HEK293T (cell line): ENCODE measurements around the gene CES2.
"Not testable (repeated sequence)": the region's sequence is repeated elsewhere in the genome, so short reads cannot be mapped to it uniquely, and the experiment has no call there.

Experiments used
- CTCF ChIA-PET: fragments of 350-600 bp; formaldehyde crosslinking; extraction: SDS; loops from one replicate; lab custom pipeline; 2021; ENCODE audit warnings: antibody characterized with exemption, inconsistent platforms; lab: Yijun Ruan, JAX
- POLR2A ChIA-PET: fragments of 350-600 bp; formaldehyde crosslinking; extraction: SDS; loops from one replicate; lab custom pipeline; 2020; ENCODE audit warnings: antibody characterized with exemption, inconsistent platforms; lab: Yijun Ruan, JAX
- DNase-seq: peaks from one replicate; pipeline ENCODE4 v3.0.0; 2012; ENCODE audit warnings: mixed read lengths; ENCODE audit errors: extremely low spot score
- ARNT ChIP-seq: fragments of 450-650 bp; IDR thresholded peaks from 2 replicates; pipeline ENCODE4 v1.6.1; 2017; ENCODE audit warnings: mild to moderate bottlenecking
- BHLHE40 ChIP-seq: fragments of 450-650 bp; IDR thresholded peaks from 2 replicates; pipeline ENCODE4 v1.6.1; 2016; ENCODE audit warnings: mild to moderate bottlenecking, moderate library complexity, borderline replicate concordance
- CTBP1 ChIP-seq: fragments of 450-650 bp; IDR thresholded peaks from 2 replicates; pipeline ENCODE4 v1.6.1; 2016; ENCODE audit warnings: borderline replicate concordance
- ELF4 ChIP-seq: fragments of 450-650 bp; IDR thresholded peaks from 2 replicates; pipeline ENCODE4 v1.6.1; 2017; ENCODE audit warnings: antibody characterized with exemption
- FOXA1 ChIP-seq: fragments of 450-650 bp; IDR thresholded peaks from 2 replicates; pipeline ENCODE4 v1.6.1; 2016; ENCODE audit warnings: mild to moderate bottlenecking
- FOXK2 ChIP-seq: fragments of 450-650 bp; IDR thresholded peaks from 2 replicates; pipeline ENCODE4 v1.6.1; 2016; ENCODE audit warnings: mild to moderate bottlenecking
- FOXM1 ChIP-seq: fragments of 450-650 bp; IDR thresholded peaks from 2 replicates; pipeline ENCODE4 v1.6.1; 2017; ENCODE audit warnings: mild to moderate bottlenecking, borderline replicate concordance
- HDGF ChIP-seq: fragments of 450-650 bp; IDR thresholded peaks from 2 replicates; pipeline ENCODE4 v1.6.1; 2017; ENCODE audit warnings: antibody characterized with exemption, borderline replicate concordance
- L3MBTL2 ChIP-seq: fragments of 450-650 bp; conservative IDR thresholded peaks from 2 replicates; pipeline ENCODE4 v1.6.1; 2016; ENCODE audit warnings: mild to moderate bottlenecking
- LEF1 ChIP-seq: fragments of 450-650 bp; IDR thresholded peaks from 2 replicates; pipeline ENCODE4 v1.6.1; 2017; ENCODE audit warnings: mild to moderate bottlenecking, borderline replicate concordance
- NFRKB ChIP-seq: fragments of 450-650 bp; IDR thresholded peaks from 2 replicates; pipeline ENCODE4 v1.6.1; 2016; ENCODE audit warnings: mild to moderate bottlenecking, moderate library complexity
- PKNOX1 ChIP-seq: fragments of 450-650 bp; IDR thresholded peaks from 2 replicates; pipeline ENCODE4 v1.6.1; 2016
- SP1 ChIP-seq: fragments of 450-650 bp; IDR thresholded peaks from 2 replicates; pipeline ENCODE4 v1.6.1; 2017
- SUZ12 ChIP-seq: fragments of 450-650 bp; IDR thresholded peaks from 2 replicates; pipeline ENCODE4 v1.6.1; 2016; ENCODE audit warnings: mild to moderate bottlenecking
- TARDBP ChIP-seq: fragments of 450-650 bp; IDR thresholded peaks from 2 replicates; pipeline ENCODE4 v1.6.1; 2016
- ZNF384 ChIP-seq: fragments of 450-650 bp; IDR thresholded peaks from 2 replicates; pipeline ENCODE4 v1.6.1; 2016

Gene CES2

GRCh38 chr16:66939366-66939765 lies 4.0 kb downstream of the CES2 start:
- POLR2A ChIA-PET, result no interaction called here
- CTCF ChIA-PET, result no interaction called here
- no peak for TF ChIP-seq L3MBTL2
- no peak for TF ChIP-seq SUZ12
- TF ChIP-seq ELF4, result no peak
- TF ChIP-seq CTBP1, result no peak
- no peak for TF ChIP-seq BHLHE40
- TF ChIP-seq SP1, result no peak
- TF ChIP-seq FOXA1, result no peak
- TF ChIP-seq FOXM1, result no peak
- TF ChIP-seq TARDBP, result no peak
- no peak for TF ChIP-seq HDGF
- TF ChIP-seq ARNT, result no peak
- TF ChIP-seq ZNF384, result no peak
- no peak for DNase-seq

DNA sequence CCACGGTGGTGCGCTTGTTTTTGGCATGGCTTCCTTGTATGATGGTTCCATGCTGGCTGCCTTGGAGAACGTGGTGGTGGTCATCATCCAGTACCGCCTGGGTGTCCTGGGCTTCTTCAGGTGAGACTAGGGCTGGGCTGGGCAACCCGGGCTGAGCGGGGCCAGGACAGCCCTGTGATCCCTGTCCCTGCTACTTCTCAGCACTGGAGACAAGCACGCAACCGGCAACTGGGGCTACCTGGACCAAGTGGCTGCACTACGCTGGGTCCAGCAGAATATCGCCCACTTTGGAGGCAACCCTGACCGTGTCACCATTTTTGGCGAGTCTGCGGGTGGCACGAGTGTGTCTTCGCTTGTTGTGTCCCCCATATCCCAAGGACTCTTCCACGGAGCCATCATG lies 4.9 kb downstream of the CES2 start:
- TF ChIP-seq L3MBTL2 (no peak), ELF4 (no peak), BHLHE40 (no peak), FOXA1 (no peak), SUZ12 (no peak), SP1 (no peak), FOXM1 (no peak), NFRKB (no peak), FOXK2 (no peak), PKNOX1 (no peak)
- POLR2A ChIA-PET, result no interaction called here
- CTCF ChIA-PET, result no interaction called here
- no peak for DNase-seq

DNA sequence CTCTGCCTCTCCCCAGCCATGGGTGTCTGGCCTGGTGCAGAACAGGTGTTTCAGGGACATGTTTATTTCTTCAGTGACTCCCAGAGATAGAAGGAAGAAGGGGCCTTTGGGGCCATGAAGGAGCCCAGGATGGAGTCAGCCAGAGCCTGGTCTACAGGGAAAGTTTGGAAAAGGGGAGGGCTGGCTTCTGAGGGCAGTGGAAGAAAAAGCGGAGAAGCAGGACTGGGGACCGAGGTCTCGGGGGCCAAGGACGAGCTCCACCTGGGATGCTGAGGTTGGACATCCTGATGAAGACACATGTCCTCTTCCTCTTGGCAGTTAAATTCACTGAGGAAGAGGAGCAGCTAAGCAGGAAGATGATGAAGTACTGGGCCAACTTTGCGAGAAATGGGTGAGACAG lies 7.7 kb downstream of the CES2 start:
- CTCF ChIA-PET, result interaction anchor here (1.5 kb wide), 1 partner anchor 18 kb away, joined by 4 read pairs; the partner anchor contains the start of gene CES3
- POLR2A ChIA-PET, result no interaction called here
- DNase-seq, result no peak
- TF ChIP-seq BHLHE40 (no peak), SP1 (no peak), HDGF (no peak), ARNT (no peak), ELF4 (no peak), LEF1 (no peak), FOXK2 (no peak), L3MBTL2 (no peak), FOXA1 (no peak), FOXM1 (no peak), SUZ12 (no peak), NFRKB (no peak), ZNF384 (no peak), TARDBP (no peak), PKNOX1 (no peak), CTBP1 (no peak)

DNA sequence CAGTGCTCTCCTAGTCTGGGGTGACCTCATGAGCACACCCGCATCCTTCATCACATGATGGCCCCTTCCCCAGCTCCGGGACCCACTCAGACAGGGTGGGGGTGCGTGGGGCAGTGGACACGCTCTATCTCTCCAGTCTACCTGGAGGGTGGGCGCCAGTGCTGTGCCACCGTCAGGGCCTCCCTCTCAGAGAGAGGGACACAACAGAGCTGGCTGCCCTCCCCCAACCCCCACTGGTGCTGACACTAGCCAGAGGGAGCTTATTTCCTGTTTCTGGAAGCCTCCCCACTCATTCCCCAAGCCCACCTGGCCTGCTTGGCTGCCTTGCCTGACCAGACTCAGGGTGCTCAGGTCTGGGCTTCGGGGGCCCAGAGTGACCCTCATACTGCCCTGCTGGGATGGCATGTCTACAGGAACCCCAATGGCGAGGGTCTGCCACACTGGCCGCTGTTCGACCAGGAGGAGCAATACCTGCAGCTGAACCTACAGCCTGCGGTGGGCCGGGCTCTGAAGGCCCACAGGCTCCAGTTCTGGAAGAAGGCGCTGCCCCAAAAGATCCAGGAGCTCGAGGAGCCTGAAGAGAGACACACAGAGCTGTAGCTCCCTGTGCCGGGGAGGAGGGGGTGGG lies 8.2 kb downstream of the CES2 start:
- ChIA-PET POLR2A (interaction anchor here (1.2 kb wide), 1 partner anchor 17 kb away, joined by 3 read pairs; no protein-coding TSS in a partner anchor), CTCF (interaction anchor here (0.6 to 1.5 kb wide), 2 partner anchors 17 to 53 kb away, joined by 3 to 4 read pairs; partner anchors contain the start of gene CES3)
- DNase-seq, result no peak
- no peak for TF ChIP-seq FOXA1
- no peak for TF ChIP-seq FOXK2
- TF ChIP-seq LEF1, result no peak
- no peak for TF ChIP-seq PKNOX1
- no peak for TF ChIP-seq ELF4
- TF ChIP-seq NFRKB, result no peak
- no peak for TF ChIP-seq ZNF384
- TF ChIP-seq HDGF, result no peak
- TF ChIP-seq SP1, result no peak
- TF ChIP-seq L3MBTL2, result no peak
- TF ChIP-seq CTBP1, result no peak
- TF ChIP-seq ARNT, result no peak
- no peak for TF ChIP-seq SUZ12
- TF ChIP-seq FOXM1, result no peak
- no peak for TF ChIP-seq BHLHE40
- TF ChIP-seq TARDBP, result no peak

DNA sequence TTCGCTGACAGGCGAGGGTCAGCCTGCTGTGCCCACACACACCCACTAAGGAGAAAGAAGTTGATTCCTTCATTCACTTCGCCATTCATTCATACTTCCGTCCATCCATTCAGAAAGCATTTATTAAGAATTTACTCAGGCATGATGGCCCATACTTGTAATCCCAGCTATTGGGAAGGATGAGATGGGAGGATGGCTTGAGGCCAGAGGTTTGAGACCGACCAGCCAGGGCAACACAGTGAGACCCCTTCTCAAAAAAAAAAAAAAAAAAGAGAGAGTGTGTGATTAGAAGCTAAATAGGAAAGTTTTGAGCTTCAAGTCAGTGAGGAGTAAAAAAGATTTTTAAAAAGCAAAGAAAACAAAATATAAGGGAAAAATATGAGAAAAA lies 8.7 kb downstream of the CES2 start:
- no peak for DNase-seq
- CTCF ChIA-PET, result interaction anchor here (0.6 to 1.5 kb wide), 3 partner anchors 17 to 53 kb away, joined by 3 to 4 read pairs (median 4); partner anchors contain the start of gene CES3
- TF ChIP-seq ZNF384, result no peak
- TF ChIP-seq FOXA1, result no peak
- TF ChIP-seq NFRKB, result no peak
- POLR2A ChIA-PET, result interaction anchor here (1.2 kb wide), 1 partner anchor 17 kb away, joined by 3 read pairs; no protein-coding TSS in a partner anchor

GRCh38 chr16:66944971-66945370 lies 9.7 kb downstream of the CES2 start:
- DNase-seq, POLR2A ChIA-PET: not testable (repeated sequence)
- CTCF ChIA-PET, result interaction anchor here (0.6 to 1.1 kb wide), 2 partner anchors 49 to 276 kb away, joined by 3 to 4 read pairs; no protein-coding TSS in a partner anchor
